Activated naive CD4-positive, alpha-beta T cell (primary cell): Measurements from ENCODE around the gene WFDC2.
"Not testable (repeated sequence)": the region's sequence is repeated elsewhere in the genome, so short reads cannot be mapped to it uniquely, and the experiment has no call there.

ENCODE experiments used
- DNase-seq, 4 experiments: peaks; one replicate each; lab custom pipeline; 2025; lab: John Stamatoyannopoulos, UW

WFDC2 gene

GRCh38 chr20:45452238-45452637 is 17.3 kb upstream of the WFDC2 start:
- no peak for DNase-seq

GRCh38 chr20:45452772-45453691 is 16.5 kb upstream of the WFDC2 start:
- no peak for DNase-seq

DNA sequence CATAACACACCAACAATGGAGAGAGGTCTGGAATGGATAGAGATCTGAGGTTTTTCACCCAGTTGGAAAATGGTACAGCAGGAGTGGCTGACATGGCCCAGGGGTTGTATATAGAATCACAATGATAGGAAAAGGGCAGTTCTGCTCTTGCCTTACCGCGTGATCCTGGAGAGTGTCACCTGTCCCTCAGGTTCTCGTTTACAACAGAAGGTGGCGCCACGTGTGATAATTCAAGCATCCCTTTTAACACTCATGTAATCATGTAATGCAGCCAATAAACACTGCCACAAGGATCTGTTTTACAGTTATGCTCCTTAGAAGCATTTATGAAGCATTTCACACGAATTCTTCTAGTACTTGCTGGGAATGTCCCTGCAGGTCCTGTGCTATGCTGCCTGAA is 12.9 kb upstream of the WFDC2 start:
- DNase-seq = no peak

DNA sequence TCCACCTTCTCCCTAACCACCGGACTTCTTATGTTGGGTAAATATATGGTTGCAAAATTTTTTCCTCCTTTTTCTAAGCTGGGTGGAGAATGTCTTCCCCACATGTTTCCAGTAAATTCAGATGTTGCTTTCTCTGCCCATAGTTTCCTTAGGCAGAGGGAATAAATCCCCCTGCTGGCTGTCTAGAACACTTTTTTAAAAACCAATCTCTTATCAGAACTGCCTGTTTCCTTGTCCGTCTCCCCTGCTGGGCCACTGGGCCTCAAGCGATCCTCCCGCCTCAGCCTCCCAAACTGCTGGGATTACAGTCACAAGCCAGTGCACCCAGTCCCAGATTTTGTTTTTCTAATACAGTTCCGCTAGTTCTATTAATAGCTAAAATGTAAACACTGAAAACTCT is 9.9 kb upstream of the WFDC2 start:
- no peak for DNase-seq

GRCh38 chr20:45461225-45461624 is 8.3 kb upstream of the WFDC2 start:
- DNase-seq = no peak

DNA sequence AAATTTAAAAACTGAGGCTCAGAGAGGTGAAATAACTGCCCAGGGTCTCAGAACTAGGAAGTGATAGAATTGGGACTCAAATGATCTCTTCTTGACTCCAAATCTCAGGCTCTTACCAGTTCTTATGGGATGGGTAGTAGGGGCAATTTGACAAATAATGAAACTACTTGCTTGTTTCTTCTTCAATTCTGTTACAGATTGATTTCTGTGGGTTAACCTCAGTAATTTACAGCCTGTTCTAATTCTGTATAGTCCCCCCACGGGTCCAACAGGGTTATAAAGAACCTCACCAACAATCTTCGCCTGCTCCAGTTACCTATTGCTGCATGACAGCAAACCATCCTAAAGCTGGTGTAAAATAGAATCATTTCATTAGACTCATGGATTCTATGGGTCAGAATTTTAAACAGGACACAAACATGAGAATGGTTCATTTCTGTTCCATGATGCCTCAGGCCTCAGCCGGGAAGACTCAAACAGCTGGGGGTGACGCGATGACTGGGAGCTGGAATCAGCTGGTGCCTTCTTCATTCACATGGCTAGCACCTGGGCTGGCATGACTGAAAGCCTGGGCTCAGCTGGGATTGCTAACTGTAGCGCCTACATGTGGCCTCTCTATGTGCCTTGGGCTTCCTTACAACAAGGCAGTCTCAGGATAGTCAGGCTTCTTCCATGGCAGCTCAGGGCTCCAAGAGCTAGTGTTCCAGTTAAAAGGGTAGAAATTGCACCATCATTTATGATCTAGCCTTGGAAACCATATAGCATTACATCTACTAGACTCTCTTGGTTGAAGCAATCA is 6.6 kb upstream of the WFDC2 start:
- DNase-seq = no peak

DNA sequence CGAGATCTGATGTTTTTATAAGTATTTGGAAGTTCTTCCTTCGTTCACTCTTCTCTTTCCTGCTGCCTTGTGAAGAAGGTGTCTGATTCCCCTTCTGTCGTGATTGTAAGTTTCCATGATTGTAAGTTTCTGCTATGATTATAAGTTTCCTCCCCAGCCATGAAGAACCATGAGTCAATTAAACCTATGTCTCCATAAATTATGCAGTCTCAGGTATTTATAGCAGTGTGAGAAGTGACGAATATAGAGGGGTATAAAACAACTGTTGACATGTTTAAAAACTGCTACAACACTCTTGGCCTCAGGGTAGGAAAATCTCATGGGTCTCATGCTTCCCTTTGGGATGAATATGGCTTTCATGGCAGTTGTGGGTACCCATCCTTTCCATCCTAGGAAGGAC is 5.8 kb upstream of the WFDC2 start:
- DNase-seq = no peak

GRCh38 chr20:45465491-45466266 is 3.9 kb upstream of the WFDC2 start:
- no peak for DNase-seq

GRCh38 chr20:45467172-45467571 is 2.4 kb upstream of the WFDC2 start:
- no peak for DNase-seq

- no peak for DNase-seq
Measured at GRCh38 chr20:45467861-45468260, 1.7 kb upstream of the WFDC2 start.

- DNase-seq = no peak
Measured at GRCh38 chr20:45470262-45470931, 844 bp downstream of the WFDC2 start.

- DNase-seq = no peak
Measured at GRCh38 chr20:45470937-45471336, 1.4 kb downstream of the WFDC2 start.

- DNase-seq = not testable (repeated sequence)
Measured at GRCh38 chr20:45472286-45472685, 2.7 kb downstream of the WFDC2 start.

GRCh38 chr20:45477530-45478148 is 8.1 kb downstream of the WFDC2 start:
- DNase-seq = not testable (repeated sequence)

- DNase-seq = no peak
Measured at GRCh38 chr20:45479822-45480221, 10.3 kb downstream of the WFDC2 start.

DNA sequence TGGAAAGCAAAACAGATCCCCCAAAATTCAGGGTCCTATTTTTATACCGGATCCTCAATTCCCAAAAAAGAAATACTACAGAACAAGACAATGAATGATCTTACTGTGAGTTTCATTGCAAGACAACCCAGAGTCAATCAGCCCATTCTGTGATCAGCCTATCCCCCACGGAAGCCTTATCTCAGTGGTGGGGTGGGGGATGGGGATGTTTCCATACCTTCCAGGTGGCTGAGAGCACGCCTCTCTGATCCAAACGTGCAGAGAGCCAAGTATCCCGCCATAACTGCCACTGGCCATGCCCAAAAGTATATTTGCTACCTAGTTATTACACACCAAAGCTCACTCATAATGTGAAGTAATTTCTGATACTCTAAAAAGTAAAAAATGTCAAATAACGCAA is 15.1 kb downstream of the WFDC2 start:
- no peak for DNase-seq

- DNase-seq = no peak
Measured at GRCh38 chr20:45485388-45485787, 15.8 kb downstream of the WFDC2 start.

- DNase-seq = no peak
Measured at GRCh38 chr20:45487231-45487635, 17.7 kb downstream of the WFDC2 start.

- no peak for DNase-seq
Measured at GRCh38 chr20:45489083-45489531, 19.6 kb downstream of the WFDC2 start.

DNA sequence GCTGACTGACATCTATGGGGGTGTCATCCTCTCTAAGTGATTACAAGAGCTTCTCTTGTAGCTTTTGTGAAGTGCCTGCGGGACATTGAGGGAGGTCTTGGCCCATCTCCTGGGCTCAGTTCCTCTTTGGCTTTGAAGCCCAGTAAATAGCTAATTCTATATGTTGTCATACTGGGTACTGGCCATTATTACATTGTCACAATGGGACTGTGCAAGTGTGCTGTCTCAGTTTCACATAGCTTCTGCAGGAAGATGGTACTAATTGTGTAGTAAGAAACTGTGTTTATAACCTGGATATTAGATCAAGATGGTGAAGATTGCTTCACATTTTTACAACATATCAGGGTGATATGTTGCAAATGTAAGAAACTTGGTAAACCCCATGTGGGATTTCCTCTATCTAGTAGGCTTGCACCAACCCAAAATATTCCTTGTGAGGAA is 26.0 kb downstream of the WFDC2 start:
- no peak for DNase-seq

GRCh38 chr20:45496166-45496565 is 26.6 kb downstream of the WFDC2 start:
- no peak for DNase-seq
